HG03060 (cell line): ENCODE measurements around the gene MEGF11.

Experiments
- ATAC-seq: cut with Tn5 transposase; IDR thresholded peaks from one replicate; pipeline ENCODE4 v1.9.1; 2021; ENCODE audit warnings: low read depth, moderate number of reproducible peaks; ENCODE audit not compliant: unreplicated experiment

The MEGF11 gene

GRCh38 chr15:66044837-66045236 lies 208.7 kb downstream of the MEGF11 start:
- no peak for ATAC-seq

- no peak for ATAC-seq
Observed at GRCh38 chr15:66043264-66043663, 210.3 kb downstream of the MEGF11 start.

- no peak for ATAC-seq
Observed at GRCh38 chr15:66042624-66043023, 210.9 kb downstream of the MEGF11 start.

- no peak for ATAC-seq
Observed at GRCh38 chr15:66041276-66041675, 212.3 kb downstream of the MEGF11 start.

GRCh38 chr15:66040211-66040892 lies 213.2 kb downstream of the MEGF11 start:
- no peak for ATAC-seq

GRCh38 chr15:66039117-66039871 lies 214.3 kb downstream of the MEGF11 start:
- ATAC-seq = no peak

- no peak for ATAC-seq
Observed at GRCh38 chr15:66038387-66039116, 215.0 kb downstream of the MEGF11 start.

GRCh38 chr15:66036859-66037258 lies 216.7 kb downstream of the MEGF11 start:
- no peak for ATAC-seq

- ATAC-seq = no peak
Observed at GRCh38 chr15:66035901-66036300, 217.6 kb downstream of the MEGF11 start.

- ATAC-seq = no peak
Observed at GRCh38 chr15:66033143-66033542, 220.4 kb downstream of the MEGF11 start.

GRCh38 chr15:66032006-66032405 lies 221.5 kb downstream of the MEGF11 start:
- no peak for ATAC-seq

GRCh38 chr15:66030650-66031049 lies 222.9 kb downstream of the MEGF11 start:
- no peak for ATAC-seq

GRCh38 chr15:66029650-66030049 lies 223.9 kb downstream of the MEGF11 start:
- ATAC-seq = no peak

- no peak for ATAC-seq
Observed at GRCh38 chr15:66027268-66027805, 226.2 kb downstream of the MEGF11 start.

- ATAC-seq = no peak
Observed at GRCh38 chr15:66025972-66026371, 227.6 kb downstream of the MEGF11 start.

GRCh38 chr15:66025015-66025452 lies 228.5 kb downstream of the MEGF11 start:
- ATAC-seq = no peak

GRCh38 chr15:66024116-66024515 lies 229.4 kb downstream of the MEGF11 start:
- no peak for ATAC-seq

- no peak for ATAC-seq
Observed at GRCh38 chr15:66023311-66023972, 230.1 kb downstream of the MEGF11 start.

GRCh38 chr15:66022163-66022525 lies 231.4 kb downstream of the MEGF11 start:
- ATAC-seq = no peak

- no peak for ATAC-seq
Observed at GRCh38 chr15:66021496-66022162, 231.9 kb downstream of the MEGF11 start.
